ENCODE data around the gene HAPLN2. TPM values are rescaled to one million over a fixed set of nuclear protein-coding genes. Genes with fewer than 3 reads are reported as not detected.

HAPLN2 gene
- total RNA-seq, 1 experiment from 2014 or later, result 0.21 TPM

GRCh38 chr1:156652992-156653355 is 33.8 kb downstream of the HAPLN2 start:
- Histone ChIP-seq H3K36me3 (ENCODE audit: control insufficient read depth, insufficient read depth, low read length) (no peaks in the 10 kb centered on the region), H3K4me1 (ENCODE audit: control insufficient read depth, insufficient read depth, low read length) (peaks cover 5% of the 10 kb centered on the region), H3K27me3 (ENCODE audit: control insufficient read depth, insufficient read depth, low read length) (no peaks in the 10 kb centered on the region), H3K27ac (ENCODE audit: low read length) (no peak overlapping the region), H3K4me3 (ENCODE audit: low read depth in 2 of 2, low read length in 2 of 2) (no peak overlapping the region), H3K9me3 (ENCODE audit: control insufficient read depth, insufficient read depth, low read depth, low read length) (no peaks in the 10 kb centered on the region)
- TF ChIP-seq SIN3A (IDR thresholded peaks at IDR 0.05; ENCODE audit: borderline replicate concordance, insufficient read depth, low read depth, low read length) (no peak), TCF7L2 (IDR thresholded peaks at IDR 0.05; ENCODE audit: low read depth, low read length) (no peak), POLR2AphosphoS5 (IDR thresholded peaks at IDR 0.05; ENCODE audit: low read depth, low read length) (no peak)
- TF ChIP-seq, protein P1, sequence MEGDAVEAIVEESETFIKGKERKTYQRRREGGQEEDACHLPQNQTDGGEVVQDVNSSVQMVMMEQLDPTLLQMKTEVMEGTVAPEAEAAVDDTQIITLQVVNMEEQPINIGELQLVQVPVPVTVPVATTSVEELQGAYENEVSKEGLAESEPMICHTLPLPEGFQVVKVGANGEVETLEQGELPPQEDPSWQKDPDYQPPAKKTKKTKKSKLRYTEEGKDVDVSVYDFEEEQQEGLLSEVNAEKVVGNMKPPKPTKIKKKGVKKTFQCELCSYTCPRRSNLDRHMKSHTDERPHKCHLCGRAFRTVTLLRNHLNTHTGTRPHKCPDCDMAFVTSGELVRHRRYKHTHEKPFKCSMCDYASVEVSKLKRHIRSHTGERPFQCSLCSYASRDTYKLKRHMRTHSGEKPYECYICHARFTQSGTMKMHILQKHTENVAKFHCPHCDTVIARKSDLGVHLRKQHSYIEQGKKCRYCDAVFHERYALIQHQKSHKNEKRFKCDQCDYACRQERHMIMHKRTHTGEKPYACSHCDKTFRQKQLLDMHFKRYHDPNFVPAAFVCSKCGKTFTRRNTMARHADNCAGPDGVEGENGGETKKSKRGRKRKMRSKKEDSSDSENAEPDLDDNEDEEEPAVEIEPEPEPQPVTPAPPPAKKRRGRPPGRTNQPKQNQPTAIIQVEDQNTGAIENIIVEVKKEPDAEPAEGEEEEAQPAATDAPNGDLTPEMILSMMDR (IDR thresholded peaks at IDR 0.05), result no peak
- TF ChIP-seq, protein P2, sequence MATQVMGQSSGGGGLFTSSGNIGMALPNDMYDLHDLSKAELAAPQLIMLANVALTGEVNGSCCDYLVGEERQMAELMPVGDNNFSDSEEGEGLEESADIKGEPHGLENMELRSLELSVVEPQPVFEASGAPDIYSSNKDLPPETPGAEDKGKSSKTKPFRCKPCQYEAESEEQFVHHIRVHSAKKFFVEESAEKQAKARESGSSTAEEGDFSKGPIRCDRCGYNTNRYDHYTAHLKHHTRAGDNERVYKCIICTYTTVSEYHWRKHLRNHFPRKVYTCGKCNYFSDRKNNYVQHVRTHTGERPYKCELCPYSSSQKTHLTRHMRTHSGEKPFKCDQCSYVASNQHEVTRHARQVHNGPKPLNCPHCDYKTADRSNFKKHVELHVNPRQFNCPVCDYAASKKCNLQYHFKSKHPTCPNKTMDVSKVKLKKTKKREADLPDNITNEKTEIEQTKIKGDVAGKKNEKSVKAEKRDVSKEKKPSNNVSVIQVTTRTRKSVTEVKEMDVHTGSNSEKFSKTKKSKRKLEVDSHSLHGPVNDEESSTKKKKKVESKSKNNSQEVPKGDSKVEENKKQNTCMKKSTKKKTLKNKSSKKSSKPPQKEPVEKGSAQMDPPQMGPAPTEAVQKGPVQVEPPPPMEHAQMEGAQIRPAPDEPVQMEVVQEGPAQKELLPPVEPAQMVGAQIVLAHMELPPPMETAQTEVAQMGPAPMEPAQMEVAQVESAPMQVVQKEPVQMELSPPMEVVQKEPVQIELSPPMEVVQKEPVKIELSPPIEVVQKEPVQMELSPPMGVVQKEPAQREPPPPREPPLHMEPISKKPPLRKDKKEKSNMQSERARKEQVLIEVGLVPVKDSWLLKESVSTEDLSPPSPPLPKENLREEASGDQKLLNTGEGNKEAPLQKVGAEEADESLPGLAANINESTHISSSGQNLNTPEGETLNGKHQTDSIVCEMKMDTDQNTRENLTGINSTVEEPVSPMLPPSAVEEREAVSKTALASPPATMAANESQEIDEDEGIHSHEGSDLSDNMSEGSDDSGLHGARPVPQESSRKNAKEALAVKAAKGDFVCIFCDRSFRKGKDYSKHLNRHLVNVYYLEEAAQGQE (IDR thresholded peaks at IDR 0.05; ENCODE audit: insufficient read depth in 1 of 2, low read depth in 2 of 2, low read length in 1 of 2), result no peak
- ATAC-seq, result no peak
- CTCF ChIA-PET, result no interaction called here
- intact Hi-C loops (cut with micrococcal nuclease; ENCODE audit: unreplicated experiment) (no loop called here), in situ Hi-C loops (cut with HindIII; ENCODE audit: low pct_unique_long_range_greater_than_20kb, low sequenced_read_pairs) (no loop called here)
- POLR2A ChIA-PET, result no interaction called here
- no TSS peak for BruUV-seq (replicated peaks)
- DNase-seq (ENCODE audit: low read depth, low spot score), result no peak

DNA sequence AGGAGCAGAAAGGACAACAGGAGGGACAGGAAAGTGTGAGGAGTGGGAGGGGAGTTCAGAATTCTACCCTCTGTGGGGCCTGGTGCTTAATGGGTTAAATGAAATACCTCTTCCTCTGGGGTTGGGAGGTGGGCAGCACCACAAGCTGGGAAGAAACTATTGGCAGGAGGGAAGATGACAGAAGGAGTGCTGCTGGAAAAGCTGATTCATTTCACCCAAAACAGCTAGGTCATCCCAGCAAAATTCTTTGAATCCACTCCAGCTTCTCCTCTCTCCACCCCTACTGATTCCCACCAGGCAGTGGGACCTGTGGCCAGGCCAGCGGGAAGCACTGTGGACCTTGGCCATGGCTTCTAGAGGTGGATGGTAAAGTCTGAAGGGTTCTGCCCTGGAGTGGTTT is 35.5 kb downstream of the HAPLN2 start:
- no TSS peak for BruUV-seq (replicated peaks)
- intact Hi-C loops (cut with micrococcal nuclease; ENCODE audit: unreplicated experiment), result no loop called here
- TF ChIP-seq, protein P2 (IDR thresholded peaks at IDR 0.05; ENCODE audit: insufficient read depth in 1 of 2, low read depth in 2 of 2, low read length in 1 of 2), result no peak
- TF ChIP-seq, protein P1 (IDR thresholded peaks at IDR 0.05), result no peak
- no peak for TF ChIP-seq POLR2AphosphoS5 (IDR thresholded peaks at IDR 0.05; ENCODE audit: low read depth, low read length)
- TF ChIP-seq SIN3A (IDR thresholded peaks at IDR 0.05; ENCODE audit: borderline replicate concordance, insufficient read depth, low read depth, low read length), result no peak
- TF ChIP-seq TCF7L2 (IDR thresholded peaks at IDR 0.05; ENCODE audit: low read depth, low read length), result no peak
- CTCF ChIA-PET, result interaction anchor here (0.7 to 5.6 kb wide), 2 partner anchors 11 to 28 kb away, joined by 4 to 41 read pairs; no protein-coding TSS in a partner anchor
- H3K4me3 ChIP-seq (ENCODE audit: low read depth in 2 of 2, low read length in 2 of 2), result no peak overlapping the region
- no peak for ATAC-seq
- H3K27ac ChIP-seq (ENCODE audit: low read length), result no peak overlapping the region
- no peaks in the 10 kb centered on the region for H3K27me3 ChIP-seq (ENCODE audit: control insufficient read depth, insufficient read depth, low read length)
- H3K9me3 ChIP-seq (ENCODE audit: control insufficient read depth, insufficient read depth, low read depth, low read length), result no peaks in the 10 kb centered on the region
- no peak for DNase-seq (ENCODE audit: low read depth, low spot score)
- no peaks in the 10 kb centered on the region for H3K36me3 ChIP-seq (ENCODE audit: control insufficient read depth, insufficient read depth, low read length)
- in situ Hi-C loops (cut with HindIII; ENCODE audit: low pct_unique_long_range_greater_than_20kb, low sequenced_read_pairs), result no loop called here
- POLR2A ChIA-PET, result no interaction called here
- peaks cover 12% of the 10 kb centered on the region for H3K4me1 ChIP-seq (ENCODE audit: control insufficient read depth, insufficient read depth, low read length)
